Esophagus muscularis mucosa (tissue), 3 donors: Measurements from ENCODE around the gene PRKD1.

Experiments
- CTCF ChIP-seq, 3 experiments: fragments of 200-600 bp in 2 of 3; fragments of 450-650 bp in 1 of 3; sonication (generic) in 2 of 3; IDR thresholded peaks; one replicate each; pipeline ENCODE4 v1.5.1; 2017 to 2019; ENCODE audit warnings: antibody characterized with exemption in 3 of 3, mild to moderate bottlenecking in 2 of 3, moderate library complexity in 1 of 3
- POLR2AphosphoS5 ChIP-seq, 2 donors: sonication (generic); formaldehyde crosslinking; IDR thresholded peaks; one replicate each; pipeline ENCODE4 v1.6.1; 2017; ENCODE audit warnings: antibody characterized with exemption in 2 of 2

GRCh38 chr14:29643433-29644211 lies 284.0 kb downstream of the PRKD1 start:
- TF ChIP-seq CTCF (IDR thresholded peaks at IDR 0.05), result no peak
- no peak for TF ChIP-seq POLR2AphosphoS5 (IDR thresholded peaks at IDR 0.05)
